Omental fat pad (tissue), 4 donors: Measurements from ENCODE around the gene SPAG9. TPM values are rescaled to one million over a fixed set of nuclear protein-coding genes. Genes with fewer than 3 reads are reported as not detected.

Experiments
- ATAC-seq: fragments of 150-250 bp; one replicate; pipeline ENCODE4 v1.9.1; 2016; ENCODE audit warnings: mild to moderate bottlenecking, moderate library complexity; ENCODE audit not compliant: low FRiP score
- DNase-seq: peaks from one replicate; pipeline ENCODE4 v3.0.0-alpha.2; 2019; ENCODE audit warnings: low spot score
- total RNA-seq, 4 donors: library from RNA; depleted of rRNA; stranded (reverse); fragments of >200 nt; gene quantifications; one replicate each; pipeline ENCODE4 v1.1.0, GENCODE V29; 2016
- TF ChIP-seq, protein P1 (sequence below), 3 donors: fragments of 450-650 bp; IDR thresholded peaks; one replicate each; pipeline ENCODE4 v1.5.1; 2016 to 2017; ENCODE audit warnings: antibody characterized with exemption in 3 of 3, mild to moderate bottlenecking in 3 of 3, moderate library complexity in 2 of 3

The SPAG9 gene
- total RNA-seq, 4 donors from 2014 or later, result 117 to 197 (median 138) TPM

DNA sequence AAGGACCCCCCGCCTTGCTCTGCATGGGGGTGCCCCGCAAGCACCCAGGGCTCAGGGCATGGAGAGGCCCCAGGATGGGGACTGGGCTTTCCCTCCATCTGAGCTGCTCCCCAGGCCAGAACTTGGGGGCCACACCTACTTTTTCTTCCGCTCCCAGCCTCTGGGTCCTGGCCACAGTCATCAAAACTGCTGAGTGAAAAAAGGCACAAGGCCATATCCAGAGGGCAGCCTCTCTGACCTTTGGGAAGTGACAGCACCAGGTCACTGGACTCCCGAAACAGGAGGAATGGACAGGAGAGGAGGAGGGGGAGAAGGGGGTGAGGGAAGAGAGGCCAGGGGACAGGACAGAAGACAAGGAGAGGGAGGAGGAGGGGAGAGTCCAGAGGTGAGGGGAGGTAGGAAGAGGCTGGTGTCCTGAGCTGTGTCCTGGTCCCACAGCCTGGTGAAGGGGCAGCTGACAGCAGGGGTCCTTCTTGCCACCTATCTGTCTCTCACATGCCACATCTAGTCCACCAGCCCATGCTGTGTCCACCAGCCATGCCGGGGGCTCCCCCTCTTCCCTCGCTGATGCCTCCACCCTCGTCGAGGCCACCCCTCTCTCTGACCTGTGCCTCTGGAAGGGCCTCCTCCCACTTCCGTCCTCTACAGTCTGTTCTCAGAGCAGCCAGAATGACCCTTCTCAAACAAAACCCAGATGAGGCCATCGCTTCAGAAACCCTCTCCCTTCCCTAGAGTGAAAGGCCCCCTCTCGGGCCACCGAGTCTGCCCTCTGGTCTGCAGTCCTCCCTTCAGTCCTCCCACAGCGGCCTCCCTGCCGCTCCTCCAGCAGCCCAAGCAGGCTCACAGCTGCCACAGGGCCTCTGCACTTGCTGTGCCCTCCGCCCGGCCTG is 180.6 kb downstream of the SPAG9 start:
- no peak for ATAC-seq
- no peak for DNase-seq
- TF ChIP-seq, protein P1, sequence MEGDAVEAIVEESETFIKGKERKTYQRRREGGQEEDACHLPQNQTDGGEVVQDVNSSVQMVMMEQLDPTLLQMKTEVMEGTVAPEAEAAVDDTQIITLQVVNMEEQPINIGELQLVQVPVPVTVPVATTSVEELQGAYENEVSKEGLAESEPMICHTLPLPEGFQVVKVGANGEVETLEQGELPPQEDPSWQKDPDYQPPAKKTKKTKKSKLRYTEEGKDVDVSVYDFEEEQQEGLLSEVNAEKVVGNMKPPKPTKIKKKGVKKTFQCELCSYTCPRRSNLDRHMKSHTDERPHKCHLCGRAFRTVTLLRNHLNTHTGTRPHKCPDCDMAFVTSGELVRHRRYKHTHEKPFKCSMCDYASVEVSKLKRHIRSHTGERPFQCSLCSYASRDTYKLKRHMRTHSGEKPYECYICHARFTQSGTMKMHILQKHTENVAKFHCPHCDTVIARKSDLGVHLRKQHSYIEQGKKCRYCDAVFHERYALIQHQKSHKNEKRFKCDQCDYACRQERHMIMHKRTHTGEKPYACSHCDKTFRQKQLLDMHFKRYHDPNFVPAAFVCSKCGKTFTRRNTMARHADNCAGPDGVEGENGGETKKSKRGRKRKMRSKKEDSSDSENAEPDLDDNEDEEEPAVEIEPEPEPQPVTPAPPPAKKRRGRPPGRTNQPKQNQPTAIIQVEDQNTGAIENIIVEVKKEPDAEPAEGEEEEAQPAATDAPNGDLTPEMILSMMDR (IDR thresholded peaks at IDR 0.05), result no peak

DNA sequence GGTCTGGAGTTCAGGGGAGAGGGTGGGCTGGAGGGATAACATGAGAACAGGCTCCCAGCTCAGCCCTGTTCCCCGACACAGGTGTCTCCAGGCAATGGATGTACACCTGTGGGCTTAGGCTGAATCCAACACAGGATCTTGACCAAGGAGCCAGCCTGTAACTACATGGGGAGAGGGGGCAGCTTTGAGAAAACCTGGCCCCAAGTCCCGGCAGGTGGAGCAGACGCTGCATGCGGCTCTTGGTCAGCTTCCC is 181.2 kb downstream of the SPAG9 start:
- DNase-seq (no peak), ATAC-seq (no peak)
- TF ChIP-seq, protein P1 (IDR thresholded peaks at IDR 0.05), result no peak

DNA sequence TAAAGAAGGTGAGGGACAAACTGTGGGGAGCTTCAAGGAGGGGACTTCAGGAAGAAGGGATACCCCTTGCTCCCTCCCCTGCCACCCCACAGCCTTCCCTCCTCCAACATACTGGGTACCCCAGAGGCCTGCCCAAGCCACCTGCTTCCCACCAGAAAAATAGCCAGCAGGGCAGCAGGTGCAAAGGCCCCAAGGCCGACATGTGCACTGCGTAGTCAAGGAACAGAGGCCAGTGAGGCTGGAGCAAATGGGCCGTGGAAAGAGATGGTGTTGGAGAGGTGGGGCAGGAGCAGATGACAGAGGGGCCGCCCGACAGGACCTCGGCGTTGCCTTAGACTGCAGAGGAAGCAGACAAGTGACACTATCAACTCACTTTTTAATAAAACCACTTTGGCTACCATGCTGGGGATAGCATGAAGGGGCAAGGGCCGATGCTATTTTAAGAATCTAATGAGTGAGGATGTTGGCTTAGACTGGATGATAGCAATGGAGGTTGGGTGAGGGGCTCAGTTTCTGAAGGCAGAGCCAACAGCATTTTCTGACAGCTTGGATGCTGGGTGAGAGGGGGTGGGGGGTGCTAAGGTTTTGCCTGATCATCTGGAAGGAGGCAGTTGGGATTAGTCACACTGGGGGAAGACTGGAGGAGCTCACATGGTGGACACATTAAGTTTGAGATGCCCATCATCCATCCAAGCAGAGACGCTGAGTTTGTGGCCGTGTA is 181.7 kb downstream of the SPAG9 start:
- TF ChIP-seq, protein P1 (IDR thresholded peaks at IDR 0.05), result no peak
- ATAC-seq (no peak), DNase-seq (no peak)

DNA sequence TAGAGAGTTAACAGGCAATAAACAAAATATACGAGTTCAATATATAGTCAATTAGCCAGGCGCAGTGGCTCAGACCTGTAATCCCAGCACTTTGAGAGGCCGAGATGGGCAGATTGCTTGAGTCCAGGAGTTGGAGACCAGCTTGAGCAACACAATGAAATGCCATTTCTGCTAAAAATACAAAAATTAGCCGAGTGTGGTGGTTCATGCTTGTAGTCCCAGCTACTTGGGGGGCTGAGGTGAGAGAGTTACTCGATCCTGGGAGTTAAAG is 184.7 kb downstream of the SPAG9 start:
- TF ChIP-seq, protein P1 (IDR thresholded peaks at IDR 0.05), result no peak
- no peak for DNase-seq

DNA sequence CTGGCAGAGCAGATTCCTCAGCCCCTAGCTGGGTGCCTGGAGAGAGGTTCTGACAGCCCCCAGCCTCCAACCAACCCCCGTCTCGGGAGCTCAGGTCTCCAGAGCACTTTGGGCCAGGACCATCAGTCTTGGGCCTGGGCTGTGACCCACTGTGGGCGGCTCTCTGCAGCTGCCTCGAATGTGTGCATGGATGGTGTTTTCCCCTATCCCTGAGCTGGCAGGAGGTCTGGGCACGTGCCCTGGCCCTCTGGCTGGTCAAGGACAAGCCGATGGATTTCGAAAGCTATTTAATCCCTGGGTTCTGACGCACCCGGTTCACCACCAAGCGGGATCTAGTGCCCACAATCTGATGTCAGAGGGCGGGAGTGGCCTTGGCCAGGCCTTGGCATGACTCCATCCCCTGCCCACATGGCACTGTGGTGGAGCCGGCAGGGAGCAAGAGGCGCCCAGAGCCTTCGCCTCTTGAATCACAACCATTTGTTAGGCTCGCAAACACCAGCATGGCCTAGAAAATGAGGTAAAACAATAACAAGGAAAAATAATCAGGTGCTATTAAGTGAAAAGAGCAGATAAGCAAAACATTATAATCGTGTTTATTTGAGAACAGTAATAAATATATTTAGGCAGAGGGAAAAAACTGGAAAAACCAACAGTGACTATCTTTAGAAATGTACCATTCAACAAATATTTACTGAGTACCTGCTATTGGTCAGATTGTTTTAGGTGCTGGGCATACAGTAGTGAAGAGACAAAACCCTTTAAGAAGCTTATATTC is 185.3 kb downstream of the SPAG9 start:
- no peak for ATAC-seq
- no peak for DNase-seq
- TF ChIP-seq, protein P1 (IDR thresholded peaks at IDR 0.05), result no peak

More for the DNA sequence above, 184.7 kb downstream of the SPAG9 start:
- ATAC-seq, result no peak

DNA sequence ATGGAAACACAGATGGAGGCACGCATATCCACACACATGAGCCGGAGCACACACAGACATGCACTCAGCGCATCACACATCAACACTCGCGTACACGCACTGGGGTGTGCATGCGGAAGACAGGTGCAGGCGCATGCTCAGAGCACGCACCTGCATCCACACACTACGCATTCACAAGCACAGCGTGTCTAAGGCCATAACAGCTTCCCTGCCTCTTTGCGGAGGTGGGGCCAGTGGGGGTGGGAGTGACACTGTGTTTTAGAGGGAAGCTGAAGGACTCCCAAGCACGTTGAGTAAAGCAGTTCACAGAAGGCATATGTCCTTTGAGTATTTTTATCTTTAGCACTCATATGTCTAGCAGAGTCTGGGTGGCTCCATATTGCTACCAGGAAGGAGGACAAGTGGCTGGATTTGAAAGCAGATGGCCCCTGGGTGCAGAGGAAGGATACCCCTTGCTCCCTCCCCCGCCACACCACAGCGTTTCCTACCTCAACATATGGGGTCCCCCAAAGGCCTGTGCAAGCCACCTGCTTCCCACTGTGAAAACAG is 185.9 kb downstream of the SPAG9 start:
- DNase-seq (no peak), ATAC-seq (no peak)
- TF ChIP-seq, protein P1 (IDR thresholded peaks at IDR 0.05), result no peak
